T follicular helper cell (primary cell): ENCODE measurements around the gene CWC25.
"Not testable (repeated sequence)": the region's sequence is repeated elsewhere in the genome, so short reads cannot be mapped to it uniquely, and the experiment has no call there.

ENCODE experiments used
- DNase-seq: peaks from one replicate; pipeline ENCODE4 v3.0.0-alpha.2; 2020; ENCODE audit warnings: low read depth

The CWC25 gene

DNA sequence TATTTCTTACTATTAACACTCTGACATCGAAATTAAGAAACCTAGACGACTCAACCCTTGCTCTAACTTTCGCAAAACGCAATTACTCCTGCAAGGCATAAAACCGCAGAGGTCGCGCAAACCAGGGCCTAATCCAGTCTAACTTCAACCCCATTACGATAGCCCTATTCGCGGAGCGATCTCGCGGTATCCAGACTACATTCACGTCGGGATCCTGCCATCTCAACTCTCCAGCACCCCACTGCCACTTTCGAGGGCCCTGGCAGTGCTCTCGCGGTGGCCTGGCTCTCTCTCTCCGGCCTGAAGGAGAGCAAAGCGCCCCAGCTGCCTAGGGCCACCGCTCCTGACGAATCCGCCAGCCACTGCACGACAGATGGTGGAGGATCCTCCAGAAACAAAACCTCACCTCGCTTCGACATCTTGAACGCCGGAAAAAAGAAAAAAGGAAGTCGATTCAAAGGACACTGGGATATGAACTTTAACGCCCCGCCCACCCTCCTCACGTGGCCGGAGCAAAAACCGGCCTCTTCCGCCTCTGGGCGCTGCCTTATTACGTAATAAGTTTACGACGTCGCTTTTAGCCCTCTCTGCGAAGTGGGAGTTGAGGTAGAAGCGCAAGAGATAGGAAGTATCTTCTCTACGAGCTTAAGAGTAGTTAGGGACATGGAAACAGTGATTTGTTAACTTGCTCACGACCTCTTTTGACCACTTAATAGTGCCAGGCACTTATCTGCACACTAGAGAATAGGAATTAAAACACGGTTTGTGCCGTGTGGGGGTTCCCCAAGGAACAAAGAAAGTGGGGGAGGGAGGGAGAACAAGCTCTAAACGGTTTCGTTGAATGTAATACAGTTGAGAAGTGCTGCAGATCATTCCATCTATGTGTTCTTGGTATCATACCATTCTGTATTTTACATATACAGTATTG, 28.4 kb upstream of the CWC25 start, which contains the start of gene RPL23:
Gene RPL23 (minus strand): TSS at position 430 of the 928 bp plus-strand sequence. CDS start 11 bp downstream, at position 419.
- peak; percentile 86 for DNase-seq

DNA sequence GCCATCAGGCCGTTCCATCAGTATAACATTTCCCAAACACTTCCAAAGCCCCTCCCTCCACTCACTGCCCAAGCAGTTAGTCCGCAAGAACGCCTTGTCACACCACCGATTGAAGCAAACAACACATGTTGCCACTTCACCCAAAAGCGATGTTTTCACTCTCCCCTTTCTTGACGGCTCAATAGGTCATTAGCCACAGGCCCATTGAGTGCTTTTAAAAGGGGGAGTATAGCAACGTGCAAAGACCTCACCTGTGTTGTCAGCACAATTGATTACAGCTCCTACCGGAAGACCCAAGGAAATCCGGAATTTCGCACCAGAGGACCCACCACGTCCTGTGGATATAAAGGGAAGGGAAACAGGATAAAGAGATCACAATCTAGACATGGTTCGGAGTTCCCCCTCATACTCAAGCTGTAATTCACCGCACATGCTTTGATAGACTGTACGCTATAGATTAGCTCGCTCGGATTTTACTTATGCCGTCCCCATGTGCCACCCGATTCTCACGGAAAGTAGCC, 27.7 kb upstream of the CWC25 start:
- DNase-seq: no peak

DNA sequence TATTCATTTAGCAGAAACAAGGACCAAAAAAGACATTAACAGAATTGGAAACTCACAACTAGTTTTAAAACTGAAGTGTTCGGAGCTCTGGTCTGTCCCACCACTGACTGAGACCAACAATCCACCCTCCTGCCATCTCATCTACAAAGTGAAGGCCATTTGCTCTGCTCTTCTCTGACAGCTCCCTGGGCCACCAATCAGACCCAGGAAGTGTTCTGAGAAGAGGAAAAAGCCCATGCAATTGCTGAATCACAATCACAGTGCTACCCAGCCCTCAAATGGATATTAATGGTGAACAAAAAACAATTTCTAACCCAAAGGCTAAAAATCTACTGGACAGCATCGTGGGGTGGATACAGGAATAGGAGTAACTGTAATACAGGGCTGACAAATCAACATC, 26.3 kb upstream of the CWC25 start:
- no peak for DNase-seq

DNA sequence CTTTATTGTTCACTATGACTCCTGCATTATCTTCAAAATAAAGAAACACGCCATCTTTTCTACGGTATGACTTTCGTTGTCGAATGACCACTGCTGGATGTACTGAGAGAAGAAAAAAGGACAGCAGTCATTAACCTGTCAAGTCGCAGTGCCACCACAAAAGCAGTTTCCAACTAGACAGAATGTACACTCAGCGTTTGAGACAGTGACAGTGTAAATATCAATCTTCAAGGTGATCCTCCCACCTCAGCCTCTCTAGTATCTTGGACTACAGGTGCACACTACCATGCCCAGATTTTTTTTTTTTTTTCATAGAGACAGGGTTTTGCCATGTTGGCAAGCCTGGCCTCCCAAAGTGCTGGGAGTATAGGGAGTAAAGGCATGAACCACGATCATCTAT, 25.3 kb upstream of the CWC25 start:
- no peak for DNase-seq

DNA sequence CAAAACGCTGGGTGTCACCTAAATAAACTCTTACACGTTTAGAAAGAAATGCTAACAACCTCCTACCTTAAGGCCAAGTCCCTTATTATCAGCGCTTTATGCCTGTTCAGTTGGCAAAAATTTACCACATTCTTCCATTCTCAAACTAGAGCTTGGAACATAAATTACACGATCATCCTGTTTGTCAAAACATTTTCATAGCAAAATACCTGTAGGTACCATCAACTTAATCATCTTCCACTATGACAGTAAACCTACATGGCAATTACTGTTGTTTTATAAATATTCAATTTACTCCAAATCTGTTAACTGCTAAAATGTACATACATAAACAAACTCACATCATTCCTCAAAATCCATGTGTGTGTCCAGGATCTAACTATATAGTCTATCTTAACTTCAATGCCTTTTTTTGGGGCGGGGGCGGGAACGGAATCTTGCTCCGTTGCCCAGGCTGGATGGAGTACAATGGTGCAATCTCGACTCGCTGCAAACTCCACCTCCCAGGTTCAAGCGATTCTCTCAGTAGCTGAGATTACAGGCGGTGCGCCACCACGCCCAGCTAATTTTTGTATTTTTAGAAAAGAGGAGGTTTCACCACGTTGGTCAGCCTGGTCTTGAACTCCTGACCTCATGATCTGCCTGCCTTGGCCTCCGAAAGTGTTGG, 24.0 kb upstream of the CWC25 start:
- DNase-seq: no peak

DNA sequence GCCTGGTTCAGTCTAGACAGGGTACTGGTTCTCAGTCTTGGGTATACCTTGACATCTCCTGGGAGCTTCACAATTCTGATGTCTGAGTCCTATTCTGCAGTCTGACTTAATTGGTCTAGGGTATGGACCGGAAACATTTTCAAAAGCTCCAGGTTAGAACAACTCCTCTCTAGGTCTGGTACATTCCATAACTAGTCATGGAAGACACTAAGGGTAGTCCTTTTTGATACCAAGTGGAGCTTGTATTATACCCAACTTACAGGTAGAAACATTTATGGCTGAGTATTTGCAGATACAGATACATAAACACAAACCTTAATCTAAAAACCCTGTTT, 23.4 kb upstream of the CWC25 start:
- no peak for DNase-seq

DNA sequence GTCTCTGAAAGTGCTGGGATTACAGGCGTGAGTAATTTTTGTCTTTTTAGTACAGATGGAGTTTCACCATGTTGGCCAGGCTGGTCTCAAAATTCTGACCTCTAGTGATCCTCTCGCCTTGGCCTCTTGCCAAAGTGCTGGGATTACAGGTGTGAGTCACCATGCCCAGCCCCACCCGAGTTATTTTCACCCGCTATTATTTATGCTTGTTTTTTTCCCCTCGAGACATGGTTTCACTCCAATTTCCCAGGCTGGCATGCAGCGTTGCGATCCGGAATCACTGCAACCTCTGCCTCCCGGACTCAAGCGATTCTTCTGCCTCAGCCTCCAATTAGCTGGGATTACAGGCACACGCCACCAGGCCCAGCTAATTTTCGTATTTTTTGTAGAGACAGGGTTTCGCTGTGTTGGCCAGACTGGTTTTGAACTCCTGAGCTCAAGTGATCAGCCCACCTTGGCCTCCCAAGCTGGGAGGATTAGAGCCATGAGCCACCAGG, 19.2 kb upstream of the CWC25 start:
- DNase-seq: no peak

DNA sequence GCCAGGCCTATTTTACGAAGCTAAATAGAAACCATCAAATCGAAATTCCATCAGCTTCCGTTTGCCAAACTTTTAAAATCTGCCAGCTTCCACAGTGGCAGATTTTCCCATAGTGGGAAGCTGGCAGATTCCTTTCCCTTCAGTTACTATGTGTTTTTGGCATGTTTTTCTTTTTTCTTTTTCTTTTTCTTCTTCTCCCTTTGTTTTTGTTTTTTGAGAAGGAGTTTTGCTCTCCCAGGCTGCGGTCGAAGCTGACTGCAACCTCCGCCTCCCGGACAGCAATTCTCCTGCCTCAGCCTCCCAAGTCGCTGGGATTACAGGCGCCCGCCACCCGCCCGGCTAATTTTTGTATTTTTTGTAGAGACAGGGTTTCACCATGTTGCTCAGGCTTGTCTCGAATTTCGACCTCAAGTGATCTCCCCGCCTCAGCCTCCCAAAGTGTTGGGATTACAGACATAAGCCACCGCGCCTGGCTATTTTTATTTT, 684 bp upstream of the CWC25 start:
- no peak for DNase-seq

DNA sequence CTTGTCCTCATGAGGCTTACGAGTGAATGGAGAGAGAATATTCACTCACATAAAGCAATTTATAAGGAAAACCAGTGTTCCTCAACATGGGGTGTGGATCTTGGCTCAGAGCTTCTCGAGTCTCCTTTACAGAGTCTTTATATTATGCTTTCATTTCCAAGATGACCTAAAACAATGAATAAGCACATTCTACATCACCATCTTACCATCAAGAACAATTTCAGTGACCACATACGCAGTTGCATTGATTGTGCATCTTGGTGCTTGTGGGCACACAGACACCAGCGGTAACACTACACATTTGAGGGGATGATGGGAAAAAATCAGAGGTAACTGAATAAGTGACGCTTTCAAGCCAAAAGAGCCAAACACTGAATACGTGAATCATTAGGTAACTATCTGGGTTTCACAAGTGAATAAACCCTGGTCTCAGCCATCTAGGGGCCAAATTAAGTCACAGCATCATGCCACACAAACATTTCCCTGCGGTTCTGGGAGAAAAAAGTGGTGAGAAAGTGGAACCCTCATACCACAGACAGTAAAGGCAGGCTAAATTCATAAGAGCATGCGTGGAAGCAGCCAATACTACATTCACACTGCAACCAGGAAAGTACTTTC, 9.4 kb downstream of the CWC25 start:
- DNase-seq: no peak

DNA sequence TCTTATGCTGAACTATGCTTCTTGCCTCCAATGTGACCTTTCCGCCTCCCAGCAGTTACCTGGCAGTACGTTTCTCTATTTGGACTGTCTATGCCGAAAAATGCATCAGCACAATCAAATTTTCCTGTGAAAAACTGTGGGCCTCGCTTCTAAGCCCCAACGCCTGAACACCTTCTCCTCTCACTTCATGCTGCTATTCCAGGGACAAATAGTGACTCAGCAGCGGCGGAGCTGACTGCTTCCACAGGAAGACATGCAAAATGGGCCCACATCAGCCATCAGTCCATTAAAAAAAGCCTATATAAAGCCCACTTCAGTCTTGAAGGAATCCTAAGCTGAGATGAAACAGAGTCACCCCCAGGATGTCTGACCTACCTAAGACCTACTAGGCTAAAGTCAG, 15.3 kb downstream of the CWC25 start:
- DNase-seq: no peak

DNA sequence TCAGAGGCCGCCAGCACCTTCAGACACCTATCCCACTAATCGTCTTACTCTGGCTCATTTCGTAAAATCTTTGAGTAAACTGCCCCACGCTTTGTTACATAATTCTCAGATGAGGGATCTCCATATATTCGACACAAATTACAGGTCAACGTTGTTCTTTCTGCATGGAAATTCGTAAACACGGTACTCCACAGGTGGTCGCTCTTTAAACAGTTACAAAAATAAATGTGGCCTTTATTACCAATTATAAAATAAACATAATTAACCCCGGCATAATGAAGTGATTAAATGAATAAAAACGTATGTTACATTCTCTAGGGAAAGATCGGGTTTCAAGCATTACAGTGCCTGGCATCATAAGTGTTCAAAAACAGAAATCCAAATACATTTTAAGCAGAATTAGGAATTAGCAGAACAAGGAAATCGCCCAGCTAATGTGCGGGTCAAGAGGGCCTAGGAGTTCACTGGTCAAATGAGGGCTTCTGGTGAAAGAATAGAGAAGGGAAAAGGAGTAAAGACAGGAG, 24.8 kb downstream of the CWC25 start:
- DNase-seq: no peak

DNA sequence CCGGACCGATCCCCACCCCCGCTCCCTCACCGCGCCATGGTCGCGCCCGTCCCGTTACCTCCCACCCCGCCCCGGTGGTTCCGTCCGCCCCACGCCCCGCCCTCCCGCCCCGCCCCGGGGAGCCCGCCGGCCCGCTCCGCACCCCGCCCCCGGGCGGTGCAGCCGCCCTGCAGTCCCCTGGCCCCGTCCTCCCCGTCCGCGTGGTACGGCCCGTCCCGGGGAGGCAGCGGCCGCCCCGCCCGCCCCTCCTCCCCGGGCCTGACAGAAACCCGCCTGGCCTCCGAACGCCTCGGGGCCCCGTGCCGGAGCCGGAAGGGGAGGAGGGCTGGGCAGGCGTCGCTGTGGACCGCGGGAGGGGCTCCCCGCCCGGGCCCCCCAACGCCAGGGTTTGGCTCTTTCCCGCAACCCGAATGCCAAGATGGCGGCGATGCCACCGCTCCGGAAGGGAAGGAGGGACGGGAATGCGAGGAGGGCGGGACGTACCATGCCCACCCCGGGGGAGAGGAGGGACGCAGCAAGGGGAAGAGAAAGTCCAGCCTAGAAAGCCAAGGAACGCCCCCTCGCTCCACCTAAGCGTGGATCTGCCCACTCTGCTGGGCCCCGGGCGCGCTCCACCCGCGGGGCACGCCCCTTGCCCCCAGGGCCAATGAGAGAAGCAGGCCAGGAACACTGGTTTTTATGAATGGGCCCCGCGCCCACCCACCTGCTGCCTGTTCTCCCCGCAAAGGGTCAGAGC, 25.5 kb downstream of the CWC25 start, which contains the start of gene PIP4K2B:
Gene PIP4K2B (minus strand): TSS at position 56 of the 736 bp plus-strand sequence. CDS start 132 bp downstream, outside the sequence.
- peak; percentile 62 for DNase-seq

DNA sequence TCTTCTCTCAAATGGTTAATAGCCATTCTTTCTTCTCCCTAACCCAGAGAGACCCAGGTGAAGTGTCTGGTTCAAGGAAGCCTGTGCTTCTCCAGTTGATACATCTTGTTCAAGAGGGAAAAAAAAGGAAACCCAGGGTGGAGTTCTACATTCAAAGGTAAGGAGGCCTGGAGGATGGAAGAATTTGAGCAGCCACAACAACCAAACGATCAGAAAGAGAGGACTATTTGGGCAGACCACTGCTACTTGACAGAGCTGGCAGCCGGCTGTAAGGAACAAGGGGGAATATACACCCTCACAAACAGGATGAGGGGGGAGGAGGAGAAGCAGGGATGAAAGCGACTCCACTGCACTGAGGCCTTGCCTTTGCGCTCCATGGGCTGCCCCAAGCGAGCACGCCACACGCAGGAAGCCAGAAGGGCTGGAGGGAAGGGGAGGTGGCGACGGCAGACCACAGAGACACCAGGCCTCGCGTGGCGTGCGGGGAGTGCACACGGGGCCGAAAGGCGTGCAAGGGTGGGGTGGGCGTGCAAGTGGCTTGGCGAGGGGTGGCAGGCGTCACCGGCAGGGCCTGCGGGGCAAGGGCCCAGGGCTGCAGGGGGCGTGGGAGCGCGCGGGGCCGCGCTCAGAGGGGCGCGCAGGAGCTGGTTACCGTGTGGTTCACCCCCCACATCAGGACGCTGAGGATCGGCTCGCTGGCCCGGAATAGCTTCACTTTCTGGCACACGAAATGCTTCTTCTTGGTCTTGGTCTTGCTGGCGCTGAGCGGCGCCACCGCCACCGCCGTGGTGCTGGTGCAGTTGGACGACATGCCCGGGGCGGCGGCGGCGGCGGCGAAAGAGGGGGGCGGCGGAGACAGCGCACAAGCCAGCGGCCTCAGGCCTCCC, 26.3 kb downstream of the CWC25 start:
- peak; percentile 27 for DNase-seq

DNA sequence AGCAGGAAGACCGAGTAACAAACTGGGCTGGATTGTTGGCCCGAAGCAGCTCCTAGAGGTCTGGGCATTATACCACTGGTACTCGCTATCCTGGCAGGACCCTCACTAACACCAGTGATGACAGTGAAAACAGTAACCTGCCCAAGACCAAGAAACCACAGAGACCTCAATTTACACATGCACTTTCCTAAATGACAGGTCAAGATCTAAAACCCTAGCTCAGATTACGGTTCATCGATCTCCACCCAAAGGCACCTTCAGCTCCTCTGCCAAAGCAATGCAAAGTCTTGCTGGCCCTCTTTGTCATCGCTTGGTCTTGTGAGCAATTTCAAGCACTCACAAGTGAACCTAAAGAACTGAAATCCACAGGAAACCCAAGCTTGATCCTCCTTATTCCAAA, 27.3 kb downstream of the CWC25 start:
- no peak for DNase-seq

DNA sequence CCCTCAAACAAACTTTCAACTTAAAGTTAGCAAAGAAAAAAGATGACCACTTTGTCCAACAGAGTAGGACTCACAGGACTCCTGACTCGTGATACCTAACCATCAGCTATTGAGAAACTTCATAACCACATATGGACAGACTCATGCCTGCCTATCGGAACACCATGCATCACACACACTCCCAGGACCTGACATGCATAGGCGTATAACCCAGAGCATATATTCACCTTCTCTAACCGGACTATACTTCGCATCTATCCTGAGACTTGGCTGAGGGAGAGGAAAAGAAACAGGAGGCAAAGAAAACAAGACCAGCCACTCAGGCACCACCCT, 28.0 kb downstream of the CWC25 start:
- no peak for DNase-seq

DNA sequence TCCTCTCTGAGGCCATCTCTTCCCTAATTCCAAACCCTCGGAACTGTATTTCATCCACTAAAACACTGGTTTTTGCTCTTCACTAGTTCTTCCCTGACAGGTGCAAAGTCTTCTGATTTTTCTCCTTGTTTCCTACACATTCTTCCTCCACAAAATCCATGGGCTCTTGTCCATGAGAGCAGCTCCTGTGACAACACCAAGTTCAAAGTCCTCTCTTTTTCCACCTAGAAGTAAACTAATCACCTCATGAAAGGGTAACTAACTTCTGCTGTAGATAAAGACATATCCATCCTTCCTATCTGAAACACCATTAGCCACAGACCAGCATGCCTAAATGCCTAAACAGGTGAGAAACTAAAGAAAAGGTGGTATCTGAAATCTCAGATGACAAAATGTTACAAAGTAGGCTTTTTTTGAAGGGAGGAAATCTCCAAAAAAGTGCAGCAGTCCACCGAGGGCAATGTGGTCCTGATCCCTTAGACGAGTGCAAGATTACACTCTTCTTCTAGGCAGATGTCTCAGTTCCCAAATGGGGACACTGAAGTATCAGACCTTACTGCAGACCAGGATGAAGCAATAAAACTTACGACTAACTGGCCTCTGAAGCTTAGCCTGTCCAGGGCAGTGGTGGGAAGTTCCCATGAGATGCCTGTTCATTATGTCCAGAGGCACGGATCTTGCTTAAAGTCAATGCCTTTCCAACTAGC, 28.5 kb downstream of the CWC25 start:
- no peak for DNase-seq

DNA sequence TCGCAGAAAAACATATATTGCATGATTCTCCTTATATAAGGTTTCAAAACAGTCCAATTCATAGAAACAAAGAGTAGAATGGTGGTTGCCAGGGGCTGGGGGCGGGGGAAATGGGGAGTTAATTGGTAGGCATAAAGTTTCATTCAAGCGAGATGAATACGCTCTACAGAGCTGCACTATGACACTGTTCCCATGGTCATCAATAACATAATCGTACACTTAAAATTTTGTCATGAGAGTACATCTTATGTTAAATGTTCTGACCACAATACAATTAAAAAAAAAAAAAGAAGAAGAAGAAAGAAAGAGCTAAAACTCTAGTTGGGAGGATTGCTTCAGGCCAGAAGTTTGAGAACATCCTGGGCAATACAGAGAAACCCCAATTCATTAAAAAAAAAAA, 30.9 kb downstream of the CWC25 start:
- DNase-seq: no peak

DNA sequence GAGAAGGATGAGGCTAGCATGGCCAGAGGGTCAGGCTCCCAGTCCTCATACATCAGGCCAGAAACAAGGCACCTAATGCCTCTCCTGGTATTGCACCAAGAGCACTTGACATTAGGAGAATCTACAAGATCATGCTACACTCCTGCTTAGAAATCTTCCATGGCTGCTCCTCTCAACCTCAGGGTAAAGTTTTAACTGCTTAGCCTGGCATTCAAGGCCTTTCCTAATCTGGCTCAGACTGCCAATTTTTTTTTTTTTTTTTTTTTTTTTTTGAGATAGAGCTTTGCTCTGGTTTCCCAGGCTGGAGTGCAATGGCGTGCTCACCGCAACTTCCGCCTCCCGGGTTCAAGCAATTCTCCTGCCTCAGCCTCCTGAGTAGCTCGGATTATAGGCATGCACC, 34.0 kb downstream of the CWC25 start:
- DNase-seq: no peak

DNA sequence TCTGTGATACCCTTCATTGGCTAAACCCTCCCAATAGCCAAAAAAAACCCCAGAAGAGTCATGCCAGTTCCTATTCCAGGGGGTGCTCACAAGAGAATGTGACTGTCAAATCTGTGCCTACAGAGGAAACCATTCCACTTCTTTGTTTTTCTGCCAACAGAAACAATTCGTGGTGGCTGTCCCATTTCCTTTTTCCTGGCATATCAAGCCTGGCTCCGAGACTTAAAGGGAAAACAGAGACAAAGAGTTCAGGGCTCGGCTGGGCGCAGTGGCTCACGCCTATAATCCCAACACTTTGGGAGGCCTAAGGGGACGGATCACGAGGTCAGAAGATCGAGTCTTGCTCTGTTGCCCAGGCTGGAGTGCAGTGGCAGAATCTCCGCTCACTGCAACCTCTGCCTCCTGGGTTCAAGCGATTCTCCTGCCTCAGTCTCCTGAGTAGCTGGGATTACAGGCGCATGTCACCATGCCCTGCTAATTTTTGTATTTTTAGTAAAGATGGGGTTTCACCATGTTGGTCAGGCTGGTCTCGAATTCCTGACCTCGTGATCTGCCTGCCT, 34.9 kb downstream of the CWC25 start:
- not testable (repeated sequence) for DNase-seq
